Activated CD4-positive, alpha-beta memory T cell treated with anti-CD3 and anti-CD28 coated beads for 36 hours (primary cell): ENCODE measurements around the gene PRELID2. TPM values are rescaled to one million over a fixed set of nuclear protein-coding genes. Genes with fewer than 3 reads are reported as not detected.
"Not testable (repeated sequence)": the region's sequence is repeated elsewhere in the genome, so short reads cannot be mapped to it uniquely, and the experiment has no call there.

Experiments
- CTCF ChIA-PET: fragments of 350-600 bp; sonication (Branson Sonifier 250); formaldehyde crosslinking; loops from one replicate; lab custom pipeline; 2021; ENCODE audit warnings: antibody characterized with exemption, inconsistent platforms; lab: Charles Lee
- POLR2A ChIA-PET: fragments of 350-600 bp; sonication (Branson Sonifier 250); formaldehyde crosslinking; loops from one replicate; lab custom pipeline; 2021; ENCODE audit warnings: antibody characterized with exemption; lab: Charles Lee
- DNase-seq: peaks from one replicate; pipeline ENCODE4 v3.0.0-alpha.2; 2020
- H3K27ac Mint-ChIP-seq: one replicate; pipeline ENCODE4 v1.8.0; 2021; ENCODE audit warnings: mixed read lengths
- H3K27me3 Mint-ChIP-seq: one replicate; pipeline ENCODE4 v1.8.0; 2021; ENCODE audit warnings: mixed read lengths
- H3K36me3 Mint-ChIP-seq: one replicate; pipeline ENCODE4 v1.8.0; 2021; ENCODE audit warnings: mixed read lengths
- H3K4me1 Mint-ChIP-seq: one replicate; pipeline ENCODE4 v1.8.0; 2021; ENCODE audit warnings: low read depth, mixed read lengths
- H3K4me3 Mint-ChIP-seq: one replicate; pipeline ENCODE4 v1.8.0; 2021; ENCODE audit warnings: mild to moderate bottlenecking, mixed read lengths
- H3K9me3 Mint-ChIP-seq: one replicate; pipeline ENCODE4 v1.8.0; 2021; ENCODE audit warnings: mixed read lengths
- intact Hi-C: fragments of 100-400 bp; cut with micrococcal nuclease; formaldehyde crosslinking; loops from one replicate; pipeline ENCODE4 v1.15.1; 2023
- total RNA-seq, 2 experiments: library from RNA; stranded (reverse); gene quantifications; one replicate each; pipeline ENCODE4 v1.2.3, GENCODE V29; 2021

The PRELID2 gene
- total RNA-seq, 2 experiments from 2014 or later, result 3.8 to 4.3 TPM

DNA sequence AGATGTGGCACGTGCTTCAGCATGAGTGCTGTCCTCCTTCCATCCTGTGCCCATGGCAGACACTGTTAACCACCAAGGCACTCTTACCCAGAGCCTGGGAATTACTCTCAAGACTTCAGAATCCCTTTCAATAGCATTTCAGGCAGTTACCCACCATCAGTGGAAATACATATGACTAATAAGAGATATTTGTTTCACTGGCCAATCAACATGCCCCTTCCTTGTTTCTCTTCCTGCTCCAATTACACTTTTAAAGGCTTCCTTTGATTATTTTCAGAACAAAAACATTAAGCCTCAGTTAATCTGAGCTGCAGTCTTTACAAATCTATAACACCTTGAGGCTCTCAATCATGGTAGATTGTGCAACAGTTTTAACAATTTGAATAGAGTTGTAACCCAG lies 70.8 kb downstream of the PRELID2 start:
- Mint-ChIP-seq H3K27me3 (no peaks in the 10 kb centered on the region), H3K4me1 (no peaks in the 10 kb centered on the region), H3K4me3 (no peak overlapping the region), H3K36me3 (no peaks in the 10 kb centered on the region), H3K9me3 (peaks cover 4% of the 10 kb centered on the region), H3K27ac (no peak overlapping the region)
- intact Hi-C loops, result no loop called here
- POLR2A ChIA-PET, result no interaction called here
- CTCF ChIA-PET, result no interaction called here
- DNase-seq, result no peak

DNA sequence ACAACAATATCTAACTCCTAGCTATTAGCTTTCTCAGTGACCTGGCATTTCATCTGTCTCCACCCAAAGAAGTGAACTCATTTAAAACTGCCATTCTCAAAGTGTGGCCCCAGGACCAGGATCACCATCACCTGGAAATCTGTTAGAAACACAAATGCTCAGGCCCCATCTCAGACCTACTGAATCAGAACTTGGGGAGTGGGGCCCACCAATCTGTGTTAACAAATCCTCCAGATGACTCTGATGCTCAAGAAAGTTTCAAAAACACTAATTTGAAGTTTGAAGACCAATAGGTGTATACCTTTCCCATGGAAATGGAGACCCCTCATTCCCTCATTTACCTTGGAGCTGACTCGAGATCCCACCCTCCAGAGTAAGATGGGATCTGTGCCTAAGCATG lies 72.3 kb downstream of the PRELID2 start:
- Mint-ChIP-seq H3K4me3 (no peak overlapping the region), H3K36me3 (no peaks in the 10 kb centered on the region), H3K27ac (no peak overlapping the region), H3K9me3 (peaks cover 4% of the 10 kb centered on the region), H3K27me3 (no peaks in the 10 kb centered on the region), H3K4me1 (no peaks in the 10 kb centered on the region)
- ChIA-PET POLR2A (no interaction called here), CTCF (no interaction called here)
- intact Hi-C loops, result no loop called here
- no peak for DNase-seq

DNA sequence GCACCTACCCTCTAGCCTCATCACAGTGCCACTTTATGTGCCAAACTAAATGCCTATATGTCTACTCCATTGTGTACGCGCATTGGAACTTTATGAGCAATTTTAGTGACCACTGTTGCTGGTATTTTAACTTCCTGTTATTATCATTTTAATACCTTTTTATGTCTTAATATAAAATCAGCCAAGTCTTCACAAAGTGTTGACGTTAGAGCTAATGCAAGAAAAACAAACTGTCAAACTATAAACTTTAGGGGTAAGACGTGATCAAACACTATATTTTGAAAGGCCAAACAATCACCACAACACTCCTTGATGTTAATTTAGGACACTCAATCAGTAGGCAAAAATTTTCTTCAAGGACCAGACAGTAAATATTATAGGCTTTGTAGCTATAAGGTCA lies 73.9 kb downstream of the PRELID2 start:
- DNase-seq, result no peak
- Mint-ChIP-seq H3K27ac (no peak overlapping the region), H3K27me3 (no peaks in the 10 kb centered on the region), H3K4me1 (no peaks in the 10 kb centered on the region), H3K4me3 (no peak overlapping the region), H3K9me3 (no peaks in the 10 kb centered on the region), H3K36me3 (no peaks in the 10 kb centered on the region)
- ChIA-PET POLR2A (no interaction called here), CTCF (no interaction called here)
- intact Hi-C loops, result no loop called here

DNA sequence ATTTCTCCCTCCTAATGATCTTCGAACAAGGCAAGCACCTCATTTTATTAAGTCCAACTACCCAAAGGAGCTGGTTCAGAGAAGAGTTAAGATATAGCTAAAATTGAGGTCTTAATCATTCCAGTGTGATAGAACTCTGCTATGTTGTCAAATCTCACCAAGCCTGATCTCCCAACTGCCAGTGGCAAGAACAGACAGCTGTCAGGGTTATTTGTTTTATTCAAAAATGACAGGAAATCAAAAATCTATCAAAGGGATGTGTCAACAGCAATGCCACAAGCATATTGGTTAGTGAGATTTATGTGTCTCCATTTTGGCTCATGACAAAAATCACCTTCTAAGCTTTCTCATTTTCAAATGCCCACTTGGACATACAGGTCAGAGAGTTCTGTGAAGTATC lies 74.5 kb downstream of the PRELID2 start:
- intact Hi-C loops, result no loop called here
- POLR2A ChIA-PET, result no interaction called here
- CTCF ChIA-PET, result no interaction called here
- Mint-ChIP-seq H3K4me3 (no peak overlapping the region), H3K4me1 (no peaks in the 10 kb centered on the region), H3K9me3 (no peaks in the 10 kb centered on the region), H3K27me3 (no peaks in the 10 kb centered on the region), H3K36me3 (no peaks in the 10 kb centered on the region), H3K27ac (no peak overlapping the region)
- DNase-seq, result no peak

DNA sequence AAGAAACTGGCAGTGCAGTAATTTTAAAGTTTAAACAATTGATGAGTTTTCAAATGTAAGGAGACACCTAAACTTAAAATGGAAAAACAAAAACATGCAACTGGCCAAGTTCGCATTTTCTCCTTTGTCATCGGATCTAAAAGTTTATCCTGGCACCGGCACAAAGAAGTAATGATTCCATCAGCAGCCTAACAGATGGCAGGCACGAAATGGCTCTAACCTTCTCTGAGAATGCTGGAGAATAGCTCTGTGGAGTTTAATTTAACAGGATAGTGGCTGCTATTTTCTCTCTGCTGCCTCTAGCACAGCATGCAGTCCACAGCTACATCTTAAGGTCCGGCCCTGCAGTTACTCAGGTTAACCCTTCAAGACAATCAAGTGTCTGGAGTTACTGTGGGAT lies 82.2 kb downstream of the PRELID2 start:
- Mint-ChIP-seq H3K36me3 (no peaks in the 10 kb centered on the region), H3K4me3 (no peak overlapping the region), H3K27ac (no peak overlapping the region), H3K4me1 (no peaks in the 10 kb centered on the region), H3K9me3 (peaks cover 10% of the 10 kb centered on the region), H3K27me3 (no peaks in the 10 kb centered on the region)
- POLR2A ChIA-PET, result no interaction called here
- CTCF ChIA-PET, result no interaction called here
- DNase-seq, result no peak
- intact Hi-C loops, result no loop called here

DNA sequence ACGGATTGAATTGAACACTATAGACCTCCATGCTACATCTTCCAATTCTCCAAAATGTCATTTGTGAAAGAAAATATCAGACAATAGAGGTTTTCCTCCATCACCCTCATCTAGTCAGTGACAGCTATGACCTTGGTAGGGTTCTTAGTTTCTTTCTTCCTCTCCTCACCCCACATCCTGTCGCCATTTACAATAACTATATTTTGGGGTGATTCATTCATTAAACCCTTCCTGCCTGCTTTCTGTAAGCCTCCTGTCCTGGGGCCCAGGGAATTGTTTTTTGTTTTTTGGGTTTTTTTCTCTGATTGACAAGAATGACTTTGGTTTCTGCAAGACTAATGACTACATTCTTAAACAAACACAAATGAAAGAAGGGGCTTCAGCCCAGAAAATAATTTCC lies 82.6 kb downstream of the PRELID2 start:
- intact Hi-C loops, result no loop called here
- ChIA-PET CTCF (no interaction called here), POLR2A (no interaction called here)
- H3K27me3 Mint-ChIP-seq, result no peaks in the 10 kb centered on the region
- H3K4me3 Mint-ChIP-seq, result no peak overlapping the region
- H3K4me1 Mint-ChIP-seq, result no peaks in the 10 kb centered on the region
- no peak for DNase-seq
- no peak overlapping the region for H3K27ac Mint-ChIP-seq
- peaks cover 13% of the 10 kb centered on the region for H3K9me3 Mint-ChIP-seq
- H3K36me3 Mint-ChIP-seq, result no peaks in the 10 kb centered on the region

DNA sequence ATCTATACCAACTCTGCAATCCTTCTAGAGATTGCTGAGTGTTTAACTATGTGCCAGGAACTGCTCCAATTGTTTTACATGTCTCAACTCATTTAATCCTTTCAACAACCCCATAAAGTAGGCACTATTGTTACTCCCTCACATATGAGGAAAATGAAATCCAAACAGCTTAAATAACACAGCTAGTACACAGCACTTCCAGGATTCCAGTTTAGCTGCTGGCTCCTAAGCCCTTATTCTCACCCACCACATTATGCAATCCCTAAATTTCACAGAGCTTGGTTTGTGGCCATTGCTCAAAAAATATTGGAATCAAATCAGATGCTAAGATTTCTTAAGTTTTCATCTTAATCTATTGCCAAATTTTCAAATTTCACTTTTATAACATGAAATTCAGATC lies 84.9 kb downstream of the PRELID2 start:
- no peaks in the 10 kb centered on the region for H3K36me3 Mint-ChIP-seq
- intact Hi-C loops, result no loop called here
- peaks cover 13% of the 10 kb centered on the region for H3K9me3 Mint-ChIP-seq
- POLR2A ChIA-PET, result no interaction called here
- H3K27ac Mint-ChIP-seq, result no peak overlapping the region
- CTCF ChIA-PET, result no interaction called here
- no peaks in the 10 kb centered on the region for H3K4me1 Mint-ChIP-seq
- H3K27me3 Mint-ChIP-seq, result no peaks in the 10 kb centered on the region
- DNase-seq, result no peak
- no peak overlapping the region for H3K4me3 Mint-ChIP-seq

DNA sequence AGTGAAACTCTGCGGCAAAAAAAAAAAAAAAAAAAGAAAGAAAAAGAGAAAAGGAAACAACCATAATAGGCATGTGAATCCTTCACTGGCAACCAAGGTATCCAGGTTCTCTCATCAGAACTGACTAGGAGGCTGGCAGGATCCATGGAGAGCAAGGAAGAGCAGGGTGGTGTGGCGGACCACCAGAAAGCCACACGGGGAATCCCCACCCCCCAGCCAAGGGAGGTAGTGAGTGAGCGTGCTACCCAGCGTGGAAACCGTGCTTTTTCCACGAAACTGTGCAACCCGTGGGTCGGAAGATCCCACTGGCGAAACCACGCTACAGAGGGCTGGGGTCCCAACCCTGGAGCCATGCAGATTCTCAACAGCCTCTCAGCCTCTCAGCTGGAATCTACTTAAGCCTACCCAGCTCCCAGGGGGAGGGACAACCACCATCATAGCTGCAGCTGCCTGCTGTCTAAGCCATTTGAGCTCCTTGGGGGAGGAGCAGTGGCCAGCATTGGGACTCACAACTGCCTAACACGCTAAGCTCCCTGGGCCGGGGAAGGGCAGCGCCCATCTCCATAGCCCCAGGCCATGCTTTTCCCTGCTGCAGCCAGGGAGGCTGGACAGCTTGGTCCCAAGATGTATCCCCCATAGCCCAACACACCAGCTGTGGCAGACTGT lies 91.6 kb downstream of the PRELID2 start:
- ChIA-PET POLR2A (no interaction called here), CTCF (no interaction called here)

DNA sequence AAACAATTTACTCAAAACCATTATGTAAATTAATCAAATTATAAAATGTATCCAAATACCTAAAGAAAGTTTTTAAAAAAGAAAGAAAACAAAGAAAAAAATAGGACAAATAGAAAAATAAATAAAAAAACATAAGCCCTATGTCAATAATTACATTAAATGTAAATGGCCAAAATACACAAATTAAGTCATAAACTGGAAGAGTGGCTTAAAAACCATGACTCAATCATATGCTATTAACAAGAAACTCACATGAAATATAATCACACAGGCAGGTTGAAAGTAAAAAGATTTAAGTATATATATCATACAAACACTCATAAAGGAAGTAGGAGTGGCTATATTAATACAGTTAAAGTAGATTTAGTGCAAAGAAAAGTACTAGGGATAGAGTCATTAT lies 95.3 kb downstream of the PRELID2 start:
- Mint-ChIP-seq H3K27ac (no peak overlapping the region), H3K27me3 (no peaks in the 10 kb centered on the region), H3K4me1 (no peaks in the 10 kb centered on the region), H3K36me3 (no peaks in the 10 kb centered on the region), H3K9me3 (no peaks in the 10 kb centered on the region), H3K4me3 (no peak overlapping the region)
- intact Hi-C loops, result no loop called here
- no peak for DNase-seq
- ChIA-PET POLR2A (no interaction called here), CTCF (no interaction called here)

More for the DNA sequence above, 91.6 kb downstream of the PRELID2 start:
- H3K4me3 Mint-ChIP-seq, result no peak overlapping the region
- no peaks in the 10 kb centered on the region for H3K27me3 Mint-ChIP-seq
- H3K36me3 Mint-ChIP-seq, result no peaks in the 10 kb centered on the region
- intact Hi-C loops, result no loop called here
- no peaks in the 10 kb centered on the region for H3K4me1 Mint-ChIP-seq
- peaks cover 8% of the 10 kb centered on the region for H3K9me3 Mint-ChIP-seq
- no peak for DNase-seq
- no peak overlapping the region for H3K27ac Mint-ChIP-seq

DNA sequence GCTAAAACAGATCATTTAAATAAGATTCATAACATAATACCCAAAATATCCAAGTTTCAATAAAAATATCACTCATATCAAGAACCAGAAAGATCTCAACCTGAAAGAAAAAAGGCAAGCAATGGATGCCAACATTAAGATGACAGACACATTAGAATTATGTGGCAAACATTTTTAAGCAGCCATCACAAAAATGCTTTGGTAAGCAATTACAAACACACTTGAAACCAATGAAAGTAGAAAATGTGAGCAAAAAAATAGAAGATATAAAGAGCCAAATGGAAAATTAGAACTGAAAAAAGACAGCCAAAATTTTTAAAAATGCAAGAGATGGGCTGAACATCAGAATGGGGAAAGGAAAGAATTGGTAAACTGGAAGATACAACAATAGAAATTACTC lies 96.9 kb downstream of the PRELID2 start:
- Mint-ChIP-seq H3K4me3 (no peak overlapping the region), H3K9me3 (no peaks in the 10 kb centered on the region), H3K36me3 (no peaks in the 10 kb centered on the region), H3K27me3 (no peaks in the 10 kb centered on the region), H3K4me1 (no peaks in the 10 kb centered on the region), H3K27ac (no peak overlapping the region)
- CTCF ChIA-PET, result interaction anchor here (0.8 kb wide), 1 partner anchor 1550 kb away, joined by 3 read pairs; no protein-coding TSS in a partner anchor
- POLR2A ChIA-PET, result no interaction called here
- DNase-seq, result no peak
- intact Hi-C loops, result no loop called here

DNA sequence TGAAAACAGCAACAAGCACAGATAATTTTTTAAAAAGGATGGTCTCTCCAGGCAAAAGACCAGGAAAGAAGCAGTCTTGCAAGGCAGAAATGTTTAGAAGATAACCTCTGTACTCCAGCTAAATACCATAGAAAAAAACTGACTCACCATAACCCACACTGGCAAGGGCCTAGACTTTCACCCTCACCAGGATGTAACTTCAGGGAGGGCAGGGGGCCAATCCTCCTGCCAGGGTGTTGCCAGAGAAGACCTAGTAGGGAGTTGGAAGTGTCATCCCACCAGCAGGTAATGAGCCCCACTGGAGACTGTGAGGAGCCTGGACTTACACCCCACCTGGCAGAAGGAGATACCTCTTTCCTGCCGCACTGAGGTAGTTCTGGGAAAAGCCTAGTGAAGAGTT lies 97.6 kb downstream of the PRELID2 start:
- ChIA-PET POLR2A (no interaction called here), CTCF (no interaction called here)
- Mint-ChIP-seq H3K27me3 (no peaks in the 10 kb centered on the region), H3K36me3 (no peaks in the 10 kb centered on the region), H3K4me3 (no peak overlapping the region), H3K4me1 (no peaks in the 10 kb centered on the region), H3K27ac (no peak overlapping the region), H3K9me3 (no peaks in the 10 kb centered on the region)
- no peak for DNase-seq
- intact Hi-C loops, result no loop called here

DNA sequence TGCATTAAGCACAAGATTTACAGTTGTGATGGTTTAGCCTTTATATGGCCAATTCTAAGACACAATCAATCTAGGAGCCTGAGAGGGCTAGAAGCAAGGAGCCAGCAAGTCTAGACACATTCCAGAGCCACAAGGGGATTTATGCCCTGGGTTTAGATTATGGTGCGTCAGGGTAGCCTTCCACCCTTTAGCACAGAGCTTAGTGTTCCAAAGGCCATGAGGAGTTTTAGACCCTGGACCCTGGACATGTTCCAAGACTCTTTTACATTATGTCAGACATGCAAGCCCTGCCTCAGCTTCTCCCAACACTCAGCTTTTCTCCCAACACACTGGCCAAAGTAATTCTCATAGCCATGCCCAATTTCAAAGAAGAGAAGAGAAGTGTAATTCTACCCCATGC lies 105.2 kb downstream of the PRELID2 start:
- H3K4me1 Mint-ChIP-seq, DNase-seq, H3K4me3 Mint-ChIP-seq, POLR2A ChIA-PET, H3K27me3 Mint-ChIP-seq, H3K27ac Mint-ChIP-seq, CTCF ChIA-PET, intact Hi-C loops, H3K36me3 Mint-ChIP-seq: not testable (repeated sequence)
- peaks cover 40% of the 10 kb centered on the region for H3K9me3 Mint-ChIP-seq

DNA sequence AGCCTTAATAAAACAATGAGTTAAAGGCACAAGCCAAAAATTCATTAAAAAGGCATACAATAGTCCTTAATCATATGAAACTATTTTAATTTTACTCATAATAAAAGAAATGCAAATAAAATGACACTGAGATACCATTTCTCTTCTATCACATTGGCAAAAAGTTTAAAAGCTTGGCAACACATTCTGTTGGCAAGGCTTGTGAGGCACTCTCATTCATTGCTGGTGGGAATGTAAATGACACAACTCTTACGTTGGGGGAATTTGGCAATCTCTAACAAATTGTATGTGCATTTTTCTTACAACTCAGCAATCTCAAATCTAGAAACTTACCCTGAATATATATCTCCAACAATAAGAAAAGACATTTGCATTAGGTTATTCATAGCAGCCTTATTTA lies 111.6 kb downstream of the PRELID2 start:
- Mint-ChIP-seq H3K27ac (no peak overlapping the region), H3K27me3 (no peaks in the 10 kb centered on the region), H3K4me3 (no peak overlapping the region), H3K4me1 (no peaks in the 10 kb centered on the region), H3K9me3 (peaks cover 21% of the 10 kb centered on the region), H3K36me3 (no peaks in the 10 kb centered on the region)
- CTCF ChIA-PET, result interaction anchor here (0.6 kb wide), 1 partner anchor 19 kb away, joined by 3 read pairs; no protein-coding TSS in a partner anchor
- DNase-seq, result no peak
- POLR2A ChIA-PET, result no interaction called here
- intact Hi-C loops, result no loop called here
